Caco-2 (cell line): ENCODE data around the gene SNX19. TPM values are rescaled to one million over a fixed set of nuclear protein-coding genes. Genes with fewer than 3 reads are reported as not detected.

ENCODE experiments used
- BruUV-seq: library from RNA; stranded (reverse); fragments of 400-500 nt; replicated peaks from 2 replicates; lab custom pipeline; 2021; lab: Mats Ljungman, UMichigan
- CTCF ChIA-PET: fragments of 300-600 bp; sonication (Branson Sonifier 250); formaldehyde crosslinking; loops from one replicate; lab custom pipeline; 2022; ENCODE audit warnings: antibody characterized with exemption; lab: Charles Lee
- POLR2A ChIA-PET: fragments of 300-600 bp; sonication (Branson Sonifier 250); formaldehyde crosslinking; loops from one replicate; lab custom pipeline; 2022; ENCODE audit warnings: antibody characterized with exemption; lab: Charles Lee
- DNase-seq, 2 experiments: peaks; one replicate each; pipeline versions ENCODE4 v3.0.0 to v3.0.0-alpha.2; 2020 to 2022
- H3K27me3 ChIP-seq: replicated peaks from 2 replicates; pipeline ENCODE4 v1.6.0; 2011; ENCODE audit warnings: low read length; ENCODE audit not compliant: control insufficient read depth, insufficient read depth
- H3K36me3 ChIP-seq: 2 replicates; pipeline ENCODE4 v1.5.1; 2011; ENCODE audit warnings: low read length; ENCODE audit not compliant: control insufficient read depth, insufficient read depth
- H3K4me1 ChIP-seq: fragments of 250-450 bp; sonication (Bioruptor Pico); 2 replicates; pipeline ENCODE4 v1.5.1; 2020; ENCODE audit warnings: mild to moderate bottlenecking
- H3K4me3 ChIP-seq: 2 replicates; pipeline ENCODE4 v1.5.1; 2011; ENCODE audit warnings: low read depth, mild to moderate bottlenecking, control low read depth, low read length
- H3K9me3 ChIP-seq: fragments of 250-450 bp; sonication (Bioruptor Pico); 2 replicates; pipeline ENCODE4 v1.5.1; 2020; ENCODE audit warnings: mild to moderate bottlenecking, moderate library complexity
- H3K27ac Mint-ChIP-seq: one replicate; pipeline ENCODE4 v1.8.0; 2022; ENCODE audit warnings: mixed read lengths; ENCODE audit not compliant: unreplicated experiment
- H3K27me3 Mint-ChIP-seq: one replicate; pipeline ENCODE4 v1.8.0; 2022; ENCODE audit warnings: mixed read lengths; ENCODE audit not compliant: insufficient read depth, unreplicated experiment
- H3K36me3 Mint-ChIP-seq: one replicate; pipeline ENCODE4 v1.8.0; 2022; ENCODE audit warnings: mild to moderate bottlenecking, mixed read lengths; ENCODE audit not compliant: insufficient read depth, unreplicated experiment
- H3K4me1 Mint-ChIP-seq: one replicate; pipeline ENCODE4 v1.8.0; 2022; ENCODE audit warnings: low read depth, mixed read lengths; ENCODE audit not compliant: unreplicated experiment
- H3K4me3 Mint-ChIP-seq: one replicate; pipeline ENCODE4 v1.8.0; 2022; ENCODE audit warnings: mild to moderate bottlenecking, moderate library complexity, mixed read lengths; ENCODE audit not compliant: unreplicated experiment
- H3K9me3 Mint-ChIP-seq: one replicate; pipeline ENCODE4 v1.8.0; 2022; ENCODE audit warnings: mixed read lengths; ENCODE audit not compliant: unreplicated experiment
- intact Hi-C: fragments of 100-400 bp; cut with micrococcal nuclease; formaldehyde crosslinking; loops from one replicate; pipeline ENCODE4 v1.10.0; 2022; ENCODE audit not compliant: unreplicated experiment
- total RNA-seq: library from RNA; stranded (reverse); gene quantifications from 2 replicates; pipeline ENCODE4 v1.2.3, GENCODE V29; 2022
- TF ChIP-seq, protein P1 (sequence below), 2 experiments: fragments of 200-600 bp in 1 of 2; IDR thresholded peaks; 1 replicate in 1 of 2; 2 replicates in 1 of 2; pipeline versions ENCODE4 v1.5.1 to v1.8.0; 2011 to 2022; ENCODE audit warnings: antibody characterized with exemption in 1 of 2, control low read depth in 1 of 2, inconsistent platforms in 1 of 2, low read depth in 1 of 2, low read length in 1 of 2, mild to moderate bottlenecking in 1 of 2, moderate library complexity in 1 of 2; ENCODE audit not compliant: insufficient read depth in 1 of 2, severe bottlenecking in 1 of 2, unreplicated experiment in 1 of 2

Gene SNX19
- total RNA-seq, 1 experiment from 2014 or later, result 82.4 TPM

DNA sequence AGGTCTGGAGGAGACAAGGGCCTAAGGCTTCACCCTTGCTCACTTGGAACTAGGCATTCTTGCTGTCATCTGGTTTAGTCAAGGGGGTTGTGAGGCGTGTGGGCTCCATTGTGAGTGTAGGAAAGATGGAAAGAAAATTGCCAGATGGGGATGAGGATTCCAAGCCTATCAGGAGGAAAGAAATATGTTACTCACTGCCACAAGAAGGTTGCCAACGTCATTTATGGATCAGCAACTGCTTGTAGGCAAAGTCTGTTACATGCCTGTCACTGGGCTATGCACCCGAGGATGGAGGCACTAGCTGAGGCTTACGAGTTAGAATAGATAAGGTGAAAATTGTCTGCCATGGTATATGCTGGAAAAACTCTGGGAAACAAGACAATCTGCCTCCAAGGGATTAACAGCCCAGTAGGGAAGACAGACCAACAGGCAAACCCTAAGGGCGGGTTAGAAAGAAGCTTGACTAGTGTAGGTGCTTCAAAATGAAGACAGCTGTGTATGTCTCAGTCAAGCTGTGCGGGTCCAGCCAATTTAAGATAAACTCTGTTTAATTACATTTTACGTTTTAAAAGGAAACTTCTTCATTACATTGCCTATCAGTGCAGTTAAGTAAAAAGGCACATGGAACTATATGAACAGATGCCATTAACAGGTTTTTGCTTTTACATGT lies 47.4 kb downstream of the SNX19 start:
- Histone ChIP-seq H3K36me3 (no peaks in the 10 kb centered on the region), H3K9me3 (no peaks in the 10 kb centered on the region), H3K4me1 (no peaks in the 10 kb centered on the region), H3K27me3 (no peaks in the 10 kb centered on the region), H3K4me3 (no peak overlapping the region)
- peaks cover 5% of the 10 kb centered on the region for H3K4me1 Mint-ChIP-seq
- H3K27me3 Mint-ChIP-seq, result no peaks in the 10 kb centered on the region
- TF ChIP-seq, protein P1, sequence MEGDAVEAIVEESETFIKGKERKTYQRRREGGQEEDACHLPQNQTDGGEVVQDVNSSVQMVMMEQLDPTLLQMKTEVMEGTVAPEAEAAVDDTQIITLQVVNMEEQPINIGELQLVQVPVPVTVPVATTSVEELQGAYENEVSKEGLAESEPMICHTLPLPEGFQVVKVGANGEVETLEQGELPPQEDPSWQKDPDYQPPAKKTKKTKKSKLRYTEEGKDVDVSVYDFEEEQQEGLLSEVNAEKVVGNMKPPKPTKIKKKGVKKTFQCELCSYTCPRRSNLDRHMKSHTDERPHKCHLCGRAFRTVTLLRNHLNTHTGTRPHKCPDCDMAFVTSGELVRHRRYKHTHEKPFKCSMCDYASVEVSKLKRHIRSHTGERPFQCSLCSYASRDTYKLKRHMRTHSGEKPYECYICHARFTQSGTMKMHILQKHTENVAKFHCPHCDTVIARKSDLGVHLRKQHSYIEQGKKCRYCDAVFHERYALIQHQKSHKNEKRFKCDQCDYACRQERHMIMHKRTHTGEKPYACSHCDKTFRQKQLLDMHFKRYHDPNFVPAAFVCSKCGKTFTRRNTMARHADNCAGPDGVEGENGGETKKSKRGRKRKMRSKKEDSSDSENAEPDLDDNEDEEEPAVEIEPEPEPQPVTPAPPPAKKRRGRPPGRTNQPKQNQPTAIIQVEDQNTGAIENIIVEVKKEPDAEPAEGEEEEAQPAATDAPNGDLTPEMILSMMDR (IDR thresholded peaks at IDR 0.05; ENCODE audit: insufficient read depth in 1 of 2, low read depth in 1 of 2, low read length in 1 of 2, severe bottlenecking in 1 of 2, unreplicated experiment in 1 of 2), result no peak
- intact Hi-C loops, result loop anchor here (10.0 kb wide), 1 partner anchor 654 kb away; no protein-coding TSS in a partner anchor
- no peak overlapping the region for H3K4me3 Mint-ChIP-seq
- H3K27ac Mint-ChIP-seq, result no peak overlapping the region
- DNase-seq, result no peak
- no peaks in the 10 kb centered on the region for H3K36me3 Mint-ChIP-seq
- ChIA-PET CTCF (interaction anchor here (0.6 kb wide), 1 partner anchor 148 kb away, joined by 4 read pairs; no protein-coding TSS in a partner anchor), POLR2A (no interaction called here)
- H3K9me3 Mint-ChIP-seq, result no peaks in the 10 kb centered on the region
- BruUV-seq, result no TSS peak

DNA sequence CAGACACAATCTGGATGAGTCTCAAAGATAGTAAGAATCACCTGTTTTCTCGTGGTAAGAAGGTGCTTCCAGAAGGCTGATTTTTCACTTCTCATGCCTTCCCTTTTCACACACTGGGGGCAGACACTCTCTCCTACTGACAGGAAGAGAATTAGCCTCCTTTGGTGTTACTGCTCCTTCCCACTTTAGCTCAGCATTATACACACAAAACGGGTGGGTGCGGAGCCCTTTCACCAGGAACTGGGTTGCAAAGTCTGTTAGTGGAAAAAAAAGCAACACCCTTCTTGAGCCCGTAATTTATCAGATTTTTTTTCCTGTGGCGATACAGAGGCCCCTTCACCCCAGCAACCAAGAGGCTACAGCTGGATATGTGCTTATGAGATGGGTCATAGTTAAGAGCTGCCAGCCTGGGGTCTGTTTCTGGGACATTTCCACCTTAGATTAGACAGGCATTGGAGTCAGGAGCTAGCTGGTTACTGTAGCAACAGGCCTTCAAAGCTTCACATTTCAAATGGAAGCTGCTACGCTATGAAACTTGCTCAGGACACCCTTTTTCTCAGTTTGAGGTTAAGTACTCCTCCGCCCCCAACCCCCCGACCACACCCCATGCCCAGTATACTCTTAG lies 48.1 kb downstream of the SNX19 start:
- Mint-ChIP-seq H3K4me1 (peaks cover 5% of the 10 kb centered on the region), H3K27me3 (no peaks in the 10 kb centered on the region), H3K27ac (no peak overlapping the region), H3K36me3 (no peaks in the 10 kb centered on the region), H3K9me3 (no peaks in the 10 kb centered on the region), H3K4me3 (no peak overlapping the region)
- POLR2A ChIA-PET, result no interaction called here
- CTCF ChIA-PET, result interaction anchor here (0.6 kb wide), 1 partner anchor 147 kb away, joined by 4 read pairs; no protein-coding TSS in a partner anchor
- H3K9me3 ChIP-seq, result no peaks in the 10 kb centered on the region
- H3K36me3 ChIP-seq, result no peaks in the 10 kb centered on the region
- intact Hi-C loops, result loop anchor here (10.0 kb wide), 1 partner anchor 653 kb away; no protein-coding TSS in a partner anchor
- TF ChIP-seq, protein P1 (IDR thresholded peaks at IDR 0.05; ENCODE audit: insufficient read depth in 1 of 2, low read depth in 1 of 2, low read length in 1 of 2, severe bottlenecking in 1 of 2, unreplicated experiment in 1 of 2), result no peak
- no peak overlapping the region for H3K4me3 ChIP-seq
- no TSS peak for BruUV-seq
- H3K4me1 ChIP-seq, result no peaks in the 10 kb centered on the region
- no peak for DNase-seq
- H3K27me3 ChIP-seq, result no peaks in the 10 kb centered on the region

DNA sequence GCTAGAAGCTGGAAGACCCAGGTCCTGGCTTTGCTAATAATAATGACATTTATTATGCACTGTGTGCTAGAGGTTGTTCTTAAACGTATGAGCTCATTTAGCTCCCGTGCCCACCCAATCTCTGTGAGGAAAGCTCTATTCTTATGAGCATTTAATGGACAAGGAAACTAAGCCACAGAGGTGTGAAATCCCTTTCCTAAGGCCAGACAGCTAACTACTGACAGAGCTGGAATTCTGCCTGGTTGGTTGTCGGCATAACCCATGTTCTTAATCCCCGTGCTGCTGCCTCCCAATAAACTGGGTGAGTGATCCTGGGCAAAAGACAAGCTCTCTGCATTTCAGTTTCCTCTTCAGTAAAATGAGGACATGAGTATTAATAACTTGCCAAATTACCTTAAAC lies 49.4 kb downstream of the SNX19 start:
- no peaks in the 10 kb centered on the region for H3K27me3 Mint-ChIP-seq
- ChIA-PET POLR2A (no interaction called here), CTCF (interaction anchor here (0.7 to 1.5 kb wide), 4 partner anchors 8 to 436 kb away, joined by 3 to 6 read pairs (median 4); no protein-coding TSS in a partner anchor)
- H3K36me3 Mint-ChIP-seq, result peaks cover 4% of the 10 kb centered on the region
- no peaks in the 10 kb centered on the region for H3K4me1 ChIP-seq
- no peaks in the 10 kb centered on the region for H3K9me3 ChIP-seq
- H3K9me3 Mint-ChIP-seq, result no peaks in the 10 kb centered on the region
- H3K4me3 Mint-ChIP-seq, result no peak overlapping the region
- H3K4me3 ChIP-seq, result no peak overlapping the region
- no peak overlapping the region for H3K27ac Mint-ChIP-seq
- no peaks in the 10 kb centered on the region for H3K27me3 ChIP-seq
- no peak for DNase-seq
- intact Hi-C loops, result loop anchor here (10.0 kb wide), 1 partner anchor 652 kb away; no protein-coding TSS in a partner anchor
- H3K36me3 ChIP-seq, result no peaks in the 10 kb centered on the region
- BruUV-seq, result no TSS peak
- H3K4me1 Mint-ChIP-seq, result peaks cover 5% of the 10 kb centered on the region
- TF ChIP-seq, protein P1 (IDR thresholded peaks at IDR 0.05; ENCODE audit: insufficient read depth in 1 of 2, low read depth in 1 of 2, low read length in 1 of 2, severe bottlenecking in 1 of 2, unreplicated experiment in 1 of 2), result no peak
